Islet precursor cell (in vitro differentiated cells): ENCODE measurements around the gene PCBP3.
A peak's percentile ranks its signal among the peaks of the same experiment; 100 is the strongest.

Source experiments
- DNase-seq: peaks from one replicate; pipeline ENCODE4 v3.0.0-alpha.2; 2018

PCBP3 gene

DNA sequence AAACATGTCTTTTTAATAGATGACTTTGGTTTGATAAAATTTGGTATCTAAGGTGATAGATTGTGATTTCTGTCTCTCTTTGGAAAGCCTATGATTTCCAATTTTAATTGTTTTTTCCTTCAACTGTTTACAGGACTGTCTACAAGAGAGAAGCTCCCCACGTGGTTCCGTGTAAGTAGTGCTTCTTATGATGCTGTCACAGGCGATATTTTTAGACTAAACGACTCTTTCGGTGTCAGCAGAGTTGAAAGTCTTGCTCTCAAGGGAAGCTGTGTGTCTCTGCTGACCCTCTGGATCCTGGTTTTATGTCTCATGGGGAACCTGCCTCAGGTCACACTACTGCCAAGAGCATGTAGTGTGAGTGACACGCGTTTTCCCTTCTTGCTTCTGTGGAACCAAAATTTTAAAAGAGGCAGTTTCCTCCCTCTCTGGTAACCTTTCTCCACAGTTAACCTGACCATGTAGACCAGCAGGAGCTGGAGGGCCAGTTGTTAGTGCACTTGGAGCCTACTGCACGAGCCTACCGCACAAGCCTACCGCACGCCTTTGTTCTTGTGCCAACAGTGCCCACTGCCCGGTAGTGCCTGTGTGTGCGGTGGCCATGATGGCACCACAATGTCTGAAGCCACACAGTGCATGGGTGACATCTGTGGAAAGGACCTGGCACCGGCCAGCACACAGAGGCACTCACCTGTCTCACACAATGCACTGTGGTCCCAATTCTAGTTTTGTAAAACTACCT is 91.9 kb downstream of the PCBP3 start:
- no peak for DNase-seq

DNA sequence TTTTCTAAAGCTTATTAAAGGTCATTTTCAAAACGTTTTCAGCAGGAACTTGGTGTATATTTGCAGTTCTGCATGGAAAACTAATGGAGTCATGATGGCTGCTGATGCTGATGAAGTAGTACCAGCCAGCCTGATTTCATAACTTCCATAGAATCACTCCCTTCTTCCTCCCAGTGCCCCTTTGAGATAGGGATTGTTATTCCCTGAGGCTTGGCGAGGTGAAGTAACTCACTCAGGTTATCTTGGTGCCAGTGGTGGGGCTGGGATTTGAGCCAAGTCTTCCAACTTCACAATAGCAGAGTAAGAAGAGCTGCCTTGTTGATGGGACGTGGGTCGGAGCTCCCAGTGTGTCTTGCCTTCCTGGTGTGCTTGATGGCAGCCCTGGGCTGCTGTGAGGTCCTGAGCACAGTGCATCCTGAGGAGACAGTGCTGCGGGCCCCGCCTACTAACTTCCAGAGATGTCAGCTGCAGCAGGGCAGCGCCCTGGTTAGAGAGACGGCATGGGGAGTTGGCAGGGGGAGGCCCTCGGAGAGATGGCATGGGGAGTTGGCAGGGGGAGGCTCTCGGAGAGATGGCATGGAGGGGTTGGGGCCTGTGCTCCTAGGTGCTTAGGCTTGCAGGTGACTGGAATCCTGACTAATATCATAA is 92.6 kb downstream of the PCBP3 start:
- no peak for DNase-seq

DNA sequence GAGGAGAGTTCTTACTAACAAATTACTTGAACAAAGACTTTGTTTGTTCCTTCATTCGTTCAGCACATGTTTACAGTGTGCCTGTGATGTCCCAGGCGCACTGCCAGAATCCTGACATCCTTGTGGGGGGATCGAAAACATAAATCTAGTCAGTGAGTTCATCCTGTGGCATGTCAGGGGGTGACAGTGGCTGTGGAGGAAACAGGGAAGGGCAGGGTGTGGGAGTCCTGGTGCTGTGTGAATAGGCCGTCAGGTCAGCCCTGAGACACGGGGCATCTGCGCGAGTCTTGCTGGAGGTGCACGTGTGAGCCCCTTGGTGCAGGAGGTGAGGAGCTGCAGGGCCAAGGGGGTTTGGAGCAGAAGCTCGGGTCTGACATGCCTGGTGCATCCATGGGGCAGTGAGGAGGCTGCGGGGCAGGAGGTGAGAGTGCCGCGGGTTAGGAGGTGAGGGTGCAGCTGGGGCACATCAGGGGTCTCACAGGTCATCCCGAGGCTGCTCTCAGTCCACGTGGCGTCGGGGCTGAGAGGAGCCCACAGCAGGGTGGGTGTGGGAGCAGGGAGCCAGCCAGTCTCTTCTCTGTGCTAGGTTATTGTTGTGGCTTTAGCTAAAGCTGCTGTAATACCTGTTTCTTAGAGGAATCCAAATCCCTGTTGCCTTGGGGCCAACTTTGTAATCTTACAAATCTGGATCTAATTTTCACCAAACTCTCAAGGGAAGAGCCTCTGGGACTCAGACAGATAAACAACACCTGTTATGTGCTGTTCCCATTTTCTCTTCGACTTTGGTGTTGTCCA is 93.4 kb downstream of the PCBP3 start:
- DNase-seq, result no peak

DNA sequence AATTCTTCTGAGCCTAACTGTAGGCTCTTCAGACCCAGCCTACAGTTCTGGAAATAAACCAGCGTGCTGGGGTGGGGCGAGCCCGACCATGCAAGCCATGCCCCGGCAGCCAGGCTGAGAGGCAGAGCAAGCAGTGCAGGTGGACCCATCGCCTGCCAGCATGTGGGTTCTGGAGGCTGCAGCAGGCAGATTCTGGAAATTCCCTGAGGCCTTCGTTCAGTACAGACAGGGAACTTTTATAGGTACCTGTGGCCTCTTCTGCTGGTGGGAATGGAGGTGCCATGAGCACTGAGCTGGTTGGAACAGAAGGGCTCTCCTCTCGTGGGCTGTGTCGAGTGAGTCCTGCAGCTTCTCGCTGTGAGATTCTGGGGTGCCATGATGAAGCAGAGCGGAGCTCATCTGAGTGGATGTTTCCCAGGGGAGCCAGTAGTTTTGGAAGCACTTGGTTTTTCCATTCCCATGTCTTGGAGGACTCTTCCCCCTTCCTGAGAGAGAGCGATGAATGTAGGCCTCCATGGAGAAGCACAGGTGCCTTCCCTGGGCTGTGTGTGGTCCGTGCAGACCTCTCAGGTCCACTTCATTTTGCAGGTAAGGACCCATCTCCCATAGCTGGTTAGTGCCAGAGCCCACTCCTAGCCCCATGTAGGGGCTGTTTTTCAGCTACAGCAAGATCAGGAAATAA is 94.1 kb downstream of the PCBP3 start:
- no peak for DNase-seq

DNA sequence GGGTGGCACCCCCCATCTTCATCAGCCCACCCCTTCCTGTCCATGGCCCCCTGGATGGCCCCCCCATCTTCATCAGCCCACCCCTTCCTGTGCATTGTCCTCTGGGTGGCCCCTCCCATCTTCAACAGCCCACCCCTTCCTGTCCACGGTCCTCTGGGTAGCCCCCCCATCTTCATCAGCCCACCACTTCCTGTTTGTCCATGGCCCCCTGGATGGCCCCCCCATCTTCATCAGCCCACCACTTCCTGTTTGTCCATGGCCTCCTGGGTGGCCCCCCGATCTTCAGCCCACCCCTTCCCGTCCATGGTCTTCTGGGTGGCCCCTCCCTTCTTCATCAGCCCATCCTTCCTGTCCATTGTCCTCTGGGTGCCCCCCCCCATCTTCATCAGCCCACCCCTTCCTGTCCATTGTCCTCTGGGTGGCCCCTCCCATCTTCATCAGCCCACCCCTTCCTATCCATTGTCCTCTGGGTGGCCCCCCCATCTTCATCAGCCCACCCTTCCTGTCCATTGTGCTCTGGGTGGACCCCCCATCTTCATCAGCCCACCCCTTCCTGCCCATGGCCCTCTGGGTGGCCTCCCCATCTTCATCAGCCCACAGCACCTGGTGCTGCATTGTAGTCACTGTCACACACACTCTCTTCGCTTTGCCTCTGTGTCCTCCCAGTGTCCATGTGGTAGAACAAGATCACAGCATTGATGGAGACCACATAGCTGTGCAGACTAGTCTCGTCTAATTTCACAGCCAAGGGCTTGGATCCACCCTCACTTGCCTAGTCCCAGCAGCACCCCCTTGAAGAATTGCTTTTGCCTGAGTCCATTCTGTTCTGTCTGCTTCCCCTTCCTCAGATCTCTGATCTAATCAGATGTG is 95.9 kb downstream of the PCBP3 start:
- no peak for DNase-seq

DNA sequence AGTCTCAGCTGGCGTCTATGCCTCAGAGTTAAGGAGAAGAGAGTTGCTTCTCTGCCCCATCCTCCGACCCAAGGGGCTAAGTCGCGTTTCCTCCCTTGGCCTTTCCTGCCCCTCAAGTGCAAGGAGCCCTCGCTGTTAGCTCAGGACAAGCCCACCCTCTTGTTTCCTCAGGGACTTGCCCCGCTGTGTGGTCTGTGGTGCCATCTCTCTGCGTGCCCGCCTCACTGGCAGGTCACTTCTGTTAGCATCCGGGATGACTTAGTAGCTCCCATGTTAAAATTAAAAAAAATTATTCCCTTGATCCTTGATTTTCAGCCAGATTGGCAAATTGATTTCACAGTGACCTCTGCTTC is 96.5 kb downstream of the PCBP3 start:
- DNase-seq, result no peak

DNA sequence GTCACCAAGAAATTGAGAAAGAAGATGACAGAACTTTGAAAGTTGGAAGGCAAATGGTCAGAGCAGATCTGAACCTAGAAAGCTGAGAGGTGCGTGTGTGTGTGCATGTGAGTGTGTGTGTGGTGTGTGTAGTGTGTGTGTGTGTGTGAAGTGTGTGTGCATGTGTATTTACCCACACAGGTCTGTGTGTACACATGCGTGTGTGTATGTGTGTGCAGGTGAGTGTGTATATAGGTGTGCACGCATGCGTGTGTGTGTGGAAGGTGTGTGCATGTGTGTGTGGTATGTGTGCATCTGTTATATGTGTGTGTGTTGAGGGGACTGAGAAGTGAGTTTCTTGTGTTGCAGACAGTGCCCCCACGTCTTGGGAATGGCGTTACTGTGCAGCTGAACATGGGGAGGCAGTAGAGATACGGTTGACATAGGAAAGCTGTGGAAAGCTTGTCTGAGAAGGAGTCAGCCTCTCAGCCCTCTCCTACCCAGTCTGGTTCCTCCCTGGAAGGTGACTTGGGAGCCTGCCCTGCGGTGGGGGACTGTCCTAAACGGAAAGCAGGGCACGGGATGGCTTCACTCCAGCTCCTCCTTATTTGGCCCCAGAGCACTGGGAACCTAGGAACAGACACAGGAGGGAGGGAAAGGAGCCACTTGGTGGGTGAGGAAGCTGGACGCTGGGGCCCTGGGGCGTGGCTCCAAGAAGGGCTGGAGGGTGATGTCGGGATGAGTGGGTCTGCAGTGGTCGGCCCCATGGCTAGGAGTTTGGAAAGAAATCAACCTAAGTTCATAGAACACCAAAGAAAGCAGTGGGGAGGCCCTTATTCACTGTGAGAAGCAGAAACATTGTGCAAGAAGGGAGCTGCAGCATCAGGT is 97.2 kb downstream of the PCBP3 start:
- no peak for DNase-seq

DNA sequence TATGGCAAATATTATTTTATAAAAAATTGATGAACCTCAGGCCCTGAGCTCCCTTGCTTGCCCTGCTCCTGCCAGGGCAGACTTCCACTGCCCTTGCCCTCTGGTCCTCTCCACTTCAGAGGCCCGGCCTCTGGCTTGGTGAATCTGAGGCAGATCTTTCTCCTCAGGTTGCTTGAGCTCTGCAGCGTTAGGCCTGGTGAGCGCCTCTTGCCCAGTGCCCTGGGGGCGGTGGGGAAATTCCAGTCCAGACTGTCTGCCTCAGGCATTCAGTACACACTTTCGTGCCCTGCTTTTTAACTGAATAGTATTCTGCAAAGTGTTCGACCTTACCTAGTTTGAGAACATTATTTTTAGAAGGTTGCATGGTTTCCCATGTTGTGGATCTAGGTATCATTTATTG is 98.2 kb downstream of the PCBP3 start:
- peak; percentile 78 for DNase-seq

DNA sequence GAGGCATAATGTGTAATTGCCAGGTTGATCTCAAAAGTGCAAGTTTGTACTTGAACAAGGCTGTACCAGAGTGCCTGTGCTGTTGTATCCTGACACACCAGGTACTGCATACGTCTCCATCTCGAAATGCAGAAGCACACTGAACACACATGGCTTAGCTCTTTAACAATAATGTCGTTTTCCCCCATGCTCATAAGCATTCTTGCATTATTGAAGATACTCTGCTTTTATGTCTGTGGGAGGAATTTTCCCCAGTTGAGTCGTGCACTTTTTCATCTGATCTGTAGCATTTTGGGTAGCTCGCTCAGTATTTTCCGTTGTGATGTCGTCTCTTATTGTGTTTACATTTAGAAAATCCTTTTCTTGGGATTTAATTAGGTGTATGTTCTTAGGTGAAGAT is 98.7 kb downstream of the PCBP3 start:
- no peak for DNase-seq

DNA sequence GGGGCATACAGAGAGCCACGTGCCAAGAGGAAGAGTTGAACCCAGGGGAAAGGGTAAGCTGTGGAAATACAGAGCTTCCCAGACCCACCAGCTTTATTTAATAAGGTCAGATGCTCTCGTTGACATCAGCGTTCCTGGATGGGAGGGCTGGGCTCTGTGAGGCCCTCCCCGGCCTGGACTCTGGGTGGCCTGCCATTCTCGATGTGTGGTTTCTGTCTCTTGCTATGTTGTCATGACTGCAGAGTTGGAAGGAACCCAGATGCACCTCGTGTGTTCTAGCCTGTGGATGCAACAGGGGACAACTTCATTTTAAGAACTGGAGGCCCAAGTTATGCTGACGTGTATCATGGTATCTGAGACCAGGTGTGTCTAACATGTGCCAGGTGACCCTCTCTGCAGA is 101.7 kb downstream of the PCBP3 start:
- DNase-seq, result no peak

DNA sequence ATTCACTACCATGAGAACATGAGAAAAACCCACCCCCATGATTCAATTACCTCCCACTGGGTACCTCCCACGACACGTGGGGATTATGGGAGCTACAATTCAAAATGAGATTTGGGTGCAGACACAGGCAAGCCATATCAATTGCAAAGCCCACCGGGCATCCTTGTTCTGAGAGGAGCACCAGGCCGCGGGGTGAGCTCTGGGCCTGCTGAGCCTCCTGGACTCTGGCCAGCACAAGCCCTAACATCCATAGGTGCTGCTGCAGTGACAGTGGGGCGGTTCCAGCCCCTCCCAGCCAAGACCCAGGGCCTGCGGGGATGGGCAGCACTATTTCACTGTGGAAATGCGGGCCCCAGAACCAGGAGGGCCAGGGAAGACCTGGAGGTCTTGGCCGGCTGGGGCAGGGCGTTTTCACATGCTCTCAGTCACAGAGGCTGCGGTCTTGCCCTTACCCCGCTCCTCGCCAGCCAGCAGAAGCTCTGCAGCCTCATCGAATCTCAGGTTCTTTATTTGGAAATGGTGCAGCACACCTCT is 103.8 kb downstream of the PCBP3 start:
- DNase-seq, result no peak

DNA sequence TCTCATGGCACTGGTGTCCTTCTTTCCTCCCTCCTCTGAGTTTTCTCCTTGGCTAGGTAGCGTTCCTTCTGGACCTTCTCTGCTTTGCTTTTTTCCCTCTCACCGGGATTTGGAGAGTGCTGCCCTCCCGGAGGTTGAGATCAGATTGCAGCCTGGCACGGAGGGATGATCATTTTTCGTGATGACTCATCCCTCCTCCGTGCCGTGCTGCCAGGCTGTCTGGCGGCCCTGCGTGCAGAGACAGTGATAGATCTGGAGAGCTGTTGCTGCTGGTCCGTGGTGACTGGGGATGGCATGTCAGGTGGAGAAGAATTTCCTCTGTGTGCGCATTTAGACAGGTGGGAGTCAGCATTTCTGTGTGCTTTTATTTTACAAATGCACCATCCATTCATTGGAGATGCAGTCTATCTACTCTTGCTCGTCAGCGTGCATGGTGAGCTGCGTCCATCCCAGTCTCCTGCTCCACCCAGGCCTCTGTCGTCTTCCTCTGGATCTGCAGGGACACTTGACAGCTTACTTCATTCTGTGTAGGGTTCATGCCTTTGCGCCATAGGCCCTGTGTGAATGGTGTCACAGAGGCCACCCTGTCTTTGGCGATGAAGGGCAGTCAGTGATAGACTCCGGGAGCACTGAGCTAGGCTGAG is 104.4 kb downstream of the PCBP3 start:
- DNase-seq, result no peak

DNA sequence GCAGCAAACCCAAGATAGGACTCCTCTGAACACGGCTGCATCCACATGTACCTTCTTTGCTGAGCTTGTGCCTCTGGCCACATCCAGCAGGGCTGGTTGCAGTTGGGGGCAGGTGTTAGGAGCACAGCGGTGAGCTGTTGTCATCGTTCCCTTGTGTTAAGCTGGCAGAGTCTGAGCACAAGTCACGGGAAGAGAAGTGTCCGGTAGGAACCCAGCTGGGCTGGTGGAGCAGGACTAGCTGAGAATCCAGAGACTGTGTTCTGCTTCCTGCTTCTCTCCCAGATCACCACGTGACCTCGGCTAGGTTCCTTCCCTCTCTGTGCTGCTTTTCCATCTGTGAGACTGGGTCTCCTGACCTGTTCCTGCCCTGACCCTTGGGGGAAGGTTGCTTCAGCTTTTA is 105.1 kb downstream of the PCBP3 start:
- DNase-seq, result no peak

DNA sequence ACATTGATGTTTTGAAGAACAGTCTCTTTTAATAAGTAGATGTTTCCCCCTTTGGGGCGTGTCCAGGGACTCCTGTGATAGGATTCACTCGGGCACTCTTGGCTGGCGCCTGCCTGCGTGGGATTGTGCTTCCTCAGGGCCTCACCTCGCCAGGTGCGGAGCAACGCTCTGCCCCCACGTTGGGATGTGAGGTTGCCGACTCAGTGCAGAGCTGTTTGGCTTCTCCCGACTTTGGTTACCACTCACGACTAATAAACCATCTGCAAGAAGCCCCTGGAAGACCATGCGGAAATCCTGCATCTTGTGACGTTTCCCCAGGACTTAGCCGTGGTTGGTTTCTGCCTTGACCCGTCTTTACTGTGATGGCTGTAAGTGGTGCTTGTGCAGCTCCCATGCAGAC is 106.4 kb downstream of the PCBP3 start:
- no peak for DNase-seq

DNA sequence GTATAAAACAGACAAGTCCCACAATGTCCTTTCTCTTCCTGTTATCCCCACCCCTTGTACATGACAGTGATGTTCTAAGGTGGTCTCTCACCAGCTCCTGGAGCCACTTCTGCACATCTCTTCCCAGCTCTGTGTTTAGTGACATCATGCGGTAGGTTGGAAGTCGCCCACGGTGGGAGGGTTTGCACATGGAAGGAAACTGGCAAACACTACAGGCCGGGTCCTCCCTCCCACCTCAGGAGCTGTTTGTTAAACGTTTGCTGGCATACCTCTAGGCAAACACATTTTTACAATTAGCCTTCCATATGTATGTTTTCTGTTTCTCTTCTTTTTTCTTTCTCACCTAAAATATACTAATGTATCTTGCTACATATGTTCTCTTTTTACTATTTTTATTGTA is 107.4 kb downstream of the PCBP3 start:
- no peak for DNase-seq

DNA sequence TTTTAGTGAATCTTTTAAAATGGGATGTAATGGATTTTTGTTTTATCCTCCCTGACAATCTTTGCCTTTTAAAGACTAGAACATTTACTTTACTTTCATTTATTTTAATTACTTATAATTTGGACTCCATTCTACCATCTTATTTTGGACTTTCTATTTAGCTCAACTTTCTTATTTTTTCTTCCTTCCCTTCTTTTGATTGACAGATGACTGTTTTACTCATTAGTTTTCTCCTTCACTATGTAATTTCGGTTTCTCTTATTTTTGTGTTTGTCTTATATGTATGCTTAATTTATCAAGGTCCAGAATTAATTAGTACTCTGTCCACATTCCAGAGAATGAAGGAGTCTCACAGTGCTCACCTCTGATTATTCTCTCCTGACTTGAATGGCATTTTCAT is 109.9 kb downstream of the PCBP3 start:
- no peak for DNase-seq

DNA sequence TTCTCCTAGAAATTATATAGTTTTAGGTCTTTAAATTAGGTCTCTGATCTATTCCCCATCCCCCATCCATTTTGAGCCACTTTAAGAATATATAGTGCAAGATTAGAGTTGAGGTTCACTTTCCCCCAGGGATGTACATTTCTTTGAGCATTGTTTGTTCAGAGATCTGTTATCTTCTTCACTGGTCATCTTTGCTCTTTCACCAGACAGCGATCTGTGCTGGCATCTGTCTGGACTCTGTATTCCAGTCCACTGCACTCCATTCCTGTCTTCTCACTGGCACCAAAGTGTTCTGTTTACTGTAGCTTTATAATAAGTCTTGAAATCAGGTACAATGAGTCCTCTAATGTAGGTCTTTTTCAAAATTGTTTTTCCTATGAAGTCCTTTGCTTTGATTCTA is 112.5 kb downstream of the PCBP3 start:
- no peak for DNase-seq

DNA sequence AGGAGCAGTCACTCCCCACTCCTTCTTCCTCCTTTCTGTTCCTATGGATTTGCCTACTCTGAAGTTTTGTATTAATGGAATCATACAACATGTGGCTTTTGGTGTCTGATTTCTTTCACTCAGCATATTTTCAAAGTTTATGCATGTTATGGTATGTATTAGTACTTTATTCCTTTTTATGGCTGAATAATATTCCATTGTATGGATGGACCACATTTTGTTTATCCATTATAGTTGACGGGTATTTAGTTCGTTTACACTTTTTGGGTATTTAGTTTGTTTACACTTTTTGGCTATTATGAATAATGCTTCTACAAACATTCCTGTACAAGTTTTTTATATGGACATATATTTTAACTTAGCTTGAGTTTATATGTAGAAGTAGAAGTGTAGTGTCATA is 113.1 kb downstream of the PCBP3 start:
- no peak for DNase-seq

DNA sequence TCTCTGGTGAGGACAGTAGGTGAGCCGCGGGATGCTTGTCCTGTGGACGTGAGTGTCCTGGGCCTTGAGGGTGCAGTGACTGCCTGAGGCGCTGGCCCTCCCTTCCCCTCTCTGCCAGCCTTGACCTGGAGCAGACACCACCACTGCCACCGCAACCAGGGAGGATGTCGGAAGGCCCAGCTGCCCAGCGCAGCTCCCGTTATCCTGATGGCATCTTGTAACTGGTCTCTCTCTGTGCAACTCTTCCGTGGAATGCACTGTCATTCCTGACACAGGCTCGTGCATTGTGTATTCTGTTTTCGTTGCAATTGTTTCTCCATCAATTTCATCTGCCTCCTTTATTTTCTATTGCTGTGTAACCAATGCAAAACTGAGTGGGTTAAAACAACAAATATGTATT is 118.2 kb downstream of the PCBP3 start:
- no peak for DNase-seq

DNA sequence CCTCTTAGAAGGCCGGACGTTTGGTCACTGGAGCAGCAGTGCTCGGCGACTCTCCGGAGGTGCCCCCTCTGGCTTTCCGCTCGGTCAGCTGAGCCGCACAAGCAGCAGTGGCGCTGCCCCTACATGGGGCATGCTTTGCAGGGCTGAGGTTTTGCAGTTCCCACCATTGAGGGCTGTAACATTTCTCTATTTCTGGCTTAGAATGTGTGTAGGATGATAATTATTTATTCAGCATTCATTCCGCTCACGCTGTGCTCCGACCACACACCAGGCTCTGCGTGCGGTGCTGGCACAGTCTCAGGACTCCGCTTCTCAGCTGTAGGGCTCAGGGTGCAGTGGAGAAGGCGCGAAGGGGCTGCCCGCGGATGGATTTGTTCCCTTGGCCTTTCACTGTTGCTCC is 119.5 kb downstream of the PCBP3 start:
- DNase-seq, result no peak

DNA sequence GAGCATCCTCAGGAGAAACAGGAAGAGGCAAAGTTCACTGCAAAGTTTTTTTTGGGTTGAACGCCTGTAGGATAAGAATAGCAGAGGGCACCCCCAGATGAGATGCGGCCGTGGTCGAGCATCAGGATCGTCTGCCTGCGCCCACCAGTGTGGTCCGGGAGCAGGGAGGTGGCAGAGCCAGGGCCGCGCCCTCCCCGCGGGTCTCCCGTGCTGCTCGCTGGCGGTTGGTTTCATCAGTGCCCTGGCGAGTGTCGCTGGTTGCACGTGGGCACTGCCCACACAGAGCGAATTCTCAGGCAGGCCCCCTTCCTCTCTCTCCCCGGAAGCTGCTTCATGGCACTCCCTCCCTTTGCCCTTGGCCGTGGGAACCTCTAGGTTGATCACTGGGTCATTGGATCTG is 120.0 kb downstream of the PCBP3 start:
- no peak for DNase-seq
